MM.1S (cell line): ENCODE measurements around the gene CBFA2T3.

Source experiments
- CTCF ChIP-seq: fragments of 300-600 bp; sonication (generic); IDR thresholded peaks from 2 replicates; pipeline ENCODE4 v1.5.1; 2016; ENCODE audit warnings: antibody characterized with exemption, low read length, mixed read lengths
- EZH2 ChIP-seq: fragments of 300-600 bp; sonication (generic); optimal IDR thresholded peaks from 2 replicates; pipeline ENCODE3; 2017; ENCODE audit warnings: low read depth, mild to moderate bottlenecking, antibody characterized with exemption, low read length, mixed read lengths

DNA sequence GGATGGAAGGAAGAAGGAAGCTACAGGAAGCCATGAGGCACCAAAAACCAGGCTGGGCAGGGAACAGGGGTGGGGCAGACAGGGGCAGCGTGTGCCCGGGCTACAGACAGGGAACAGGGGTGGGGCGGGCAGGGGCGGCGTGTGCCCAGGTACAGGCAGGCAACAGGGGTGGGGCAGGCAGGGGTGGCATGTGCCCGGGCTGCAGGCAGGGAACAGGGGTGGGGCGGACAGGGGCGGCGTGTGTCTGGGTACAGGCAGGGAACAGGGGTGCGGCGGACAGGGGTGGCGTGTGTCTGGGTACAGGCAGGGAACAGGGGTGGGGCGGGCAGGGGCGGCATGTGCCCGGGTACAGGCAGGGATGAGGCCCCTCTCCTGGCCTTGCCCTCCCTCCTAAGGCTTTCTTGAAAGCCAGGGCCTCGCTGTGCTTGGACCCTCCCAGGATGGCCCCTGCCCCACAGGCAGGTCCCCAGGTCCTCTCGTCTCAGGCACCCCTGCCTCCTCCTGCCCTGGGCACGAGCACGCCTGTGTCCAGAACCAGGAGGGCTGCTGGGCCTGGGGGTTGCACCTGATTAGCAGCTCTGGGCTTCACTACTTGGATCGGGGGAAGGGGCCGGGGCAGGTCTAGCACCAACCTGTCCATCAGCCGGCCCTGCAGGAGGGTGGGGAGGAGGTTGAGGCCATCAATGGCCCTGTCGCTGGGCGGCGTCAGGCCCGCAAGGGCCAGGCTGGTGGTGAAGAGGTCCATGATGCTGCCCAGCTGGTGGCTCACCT is 150.8 kb downstream of the CBFA2T3 start:
- TF ChIP-seq CTCF: no peak
- no peak for TF ChIP-seq EZH2
